Stomach (tissue), 4 donors: ENCODE data around the gene OR13J1.

ENCODE experiments used
- CTCF ChIP-seq, 7 experiments: fragments of 450-650 bp in 4 of 7; fragments of 200-600 bp in 3 of 7; sonication (generic) in 3 of 7; IDR thresholded peaks; one replicate each; pipeline ENCODE4 v1.5.1; 2016 to 2019; ENCODE audit warnings: antibody characterized with exemption in 7 of 7, control low read depth in 2 of 7, mild to moderate bottlenecking in 1 of 7
- POLR2A ChIP-seq, 4 donors: fragments of 450-650 bp; IDR thresholded peaks; one replicate each; pipeline ENCODE4 v1.6.1; 2016; ENCODE audit warnings: antibody characterized with exemption in 4 of 4, control low read depth in 2 of 4, mild to moderate bottlenecking in 1 of 4, moderate library complexity in 1 of 4
- POLR2AphosphoS5 ChIP-seq, 3 donors: sonication (generic); formaldehyde crosslinking; IDR thresholded peaks; one replicate each; pipeline ENCODE4 v1.6.1; 2016; ENCODE audit warnings: antibody characterized with exemption in 3 of 3

DNA sequence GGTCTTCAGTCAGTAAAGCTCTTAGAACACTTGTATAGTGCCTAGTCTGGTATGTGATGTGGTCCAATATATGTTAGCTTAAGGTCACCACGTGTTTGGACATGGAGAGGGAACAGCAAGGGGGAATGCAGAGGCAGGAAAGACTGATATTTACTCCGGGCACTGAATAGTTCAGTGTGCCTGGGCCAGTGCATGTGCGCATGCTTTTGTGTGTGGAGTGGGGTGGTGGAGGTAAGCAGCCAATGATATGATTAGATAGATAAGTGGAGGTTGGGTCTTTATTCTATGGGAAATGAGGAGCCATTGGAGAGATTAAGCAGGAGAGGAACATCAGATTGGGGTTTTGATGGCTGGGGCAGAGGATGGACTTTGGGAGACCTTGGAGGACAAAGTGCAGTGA lies 14.0 kb downstream of the OR13J1 start:
- no peak for TF ChIP-seq CTCF (IDR thresholded peaks at IDR 0.05)
- TF ChIP-seq POLR2AphosphoS5 (IDR thresholded peaks at IDR 0.05), result no peak
- no peak for TF ChIP-seq POLR2A (IDR thresholded peaks at IDR 0.05)
